HG03175 (cell line): Measurements from ENCODE around the gene SPCS1.
"Not testable (repeated sequence)": the region's sequence is repeated elsewhere in the genome, so short reads cannot be mapped to it uniquely, and the experiment has no call there.

Source experiments
- ATAC-seq: cut with Tn5 transposase; IDR thresholded peaks from one replicate; pipeline ENCODE4 v1.9.1; 2021; ENCODE audit warnings: mild to moderate bottlenecking, moderate library complexity; ENCODE audit not compliant: unreplicated experiment

Gene SPCS1

DNA sequence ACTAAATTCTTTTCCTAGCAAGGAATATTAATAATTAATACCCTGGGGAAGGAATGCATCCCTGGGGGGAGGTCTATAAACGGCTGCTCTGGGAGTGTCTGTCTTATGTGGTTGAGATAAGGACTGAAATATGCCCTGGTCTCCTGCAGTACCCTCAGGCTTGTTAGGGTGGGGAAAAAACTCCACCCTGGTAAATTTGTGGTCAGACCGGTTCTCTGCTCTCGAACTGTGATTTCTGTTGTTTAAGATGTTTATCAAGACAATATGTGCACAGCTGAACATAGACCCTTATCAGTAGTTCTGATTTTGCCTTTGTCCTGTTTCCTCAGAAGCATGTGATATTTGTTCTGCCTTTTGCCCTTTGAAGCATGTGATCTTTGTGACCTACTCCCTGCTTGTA is 22.8 kb downstream of the SPCS1 start:
- ATAC-seq = not testable (repeated sequence)

DNA sequence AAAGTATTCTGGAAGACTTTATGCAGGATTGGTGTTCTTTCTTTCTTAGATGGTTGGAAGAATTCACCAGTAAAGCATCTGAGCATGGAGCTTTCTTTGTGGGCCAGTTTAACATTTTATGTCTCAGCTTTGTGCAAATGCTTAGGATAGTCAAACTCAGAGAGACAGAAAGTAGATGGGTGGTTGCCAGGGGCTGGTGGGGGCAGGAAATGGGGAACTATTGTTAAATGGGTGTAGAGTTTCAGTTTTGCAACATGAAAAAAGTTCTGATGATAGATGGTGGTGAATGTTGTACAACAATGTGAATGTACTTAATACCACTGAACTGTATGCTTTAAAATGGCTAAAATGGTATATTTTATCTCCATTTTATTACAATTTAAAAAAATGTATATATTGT is 24.8 kb downstream of the SPCS1 start:
- no peak for ATAC-seq

DNA sequence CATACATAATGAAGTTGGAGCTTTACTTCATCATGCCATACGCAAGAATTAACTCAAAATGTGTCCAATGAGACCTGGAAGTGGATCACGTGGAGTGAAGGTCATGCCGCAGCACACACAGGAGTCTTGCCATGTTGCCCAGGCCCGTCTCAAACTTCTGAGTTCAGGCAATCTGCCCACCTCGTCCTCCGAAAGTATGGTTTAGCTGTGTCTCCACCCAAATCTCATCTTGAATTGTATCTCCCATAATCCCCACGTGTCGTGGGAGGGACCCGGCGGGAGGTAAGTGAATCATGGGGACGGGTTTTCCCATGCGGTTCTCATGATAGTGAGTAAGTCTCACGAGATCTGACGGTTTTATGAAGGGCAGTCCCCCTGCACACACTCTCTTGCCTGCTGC is 25.7 kb downstream of the SPCS1 start:
- ATAC-seq = no peak

DNA sequence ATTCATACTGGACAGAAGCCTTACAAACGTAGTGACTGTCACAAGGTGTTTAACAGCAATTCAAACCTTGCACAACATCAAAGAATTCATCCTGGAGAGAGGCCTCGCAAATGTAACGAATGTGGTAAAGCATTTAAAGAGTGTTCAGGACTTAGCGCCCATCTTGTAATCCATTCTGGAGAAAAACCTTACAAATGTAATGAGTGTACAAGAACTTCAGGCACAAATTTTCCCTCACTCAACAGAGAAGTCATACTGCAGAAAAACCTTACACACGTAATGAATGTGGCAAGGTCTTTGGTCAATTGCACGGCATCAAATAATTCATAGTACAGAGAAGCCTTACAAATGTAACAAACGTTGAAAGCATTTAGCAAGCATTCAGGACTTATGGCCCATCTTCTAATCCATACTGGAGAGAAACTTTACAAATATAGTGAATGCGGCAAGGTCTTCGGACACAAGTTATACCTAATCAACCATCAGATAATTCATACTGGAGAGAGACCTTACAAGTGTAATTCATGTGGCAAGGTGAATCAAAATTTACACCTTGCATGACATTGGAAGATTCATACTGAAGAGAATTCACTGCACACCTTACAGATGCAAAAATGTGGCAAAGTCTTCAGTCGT is 27.5 kb downstream of the SPCS1 start:
- no peak for ATAC-seq

DNA sequence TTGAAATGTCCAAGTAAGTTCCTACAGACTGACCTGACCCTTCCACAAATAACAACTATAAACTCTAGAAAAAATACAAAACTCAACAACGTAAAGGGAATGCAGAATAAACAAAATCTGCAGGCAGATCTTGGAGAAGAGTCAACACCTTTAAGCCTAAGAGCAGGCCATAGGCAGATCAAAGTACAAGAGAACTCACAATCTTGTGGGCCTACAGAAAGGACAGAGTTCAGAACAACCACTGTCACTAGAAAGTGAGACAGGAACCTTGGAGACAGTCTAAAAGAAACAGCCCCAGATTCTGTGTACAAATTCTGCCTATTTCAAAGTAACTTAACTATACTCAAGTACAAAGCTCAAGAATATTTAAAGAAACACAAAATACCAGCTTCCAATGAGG is 33.8 kb downstream of the SPCS1 start:
- ATAC-seq = no peak

GRCh38 chr3:52742418-52743041 is 36.6 kb downstream of the SPCS1 start:
- no peak for ATAC-seq

DNA sequence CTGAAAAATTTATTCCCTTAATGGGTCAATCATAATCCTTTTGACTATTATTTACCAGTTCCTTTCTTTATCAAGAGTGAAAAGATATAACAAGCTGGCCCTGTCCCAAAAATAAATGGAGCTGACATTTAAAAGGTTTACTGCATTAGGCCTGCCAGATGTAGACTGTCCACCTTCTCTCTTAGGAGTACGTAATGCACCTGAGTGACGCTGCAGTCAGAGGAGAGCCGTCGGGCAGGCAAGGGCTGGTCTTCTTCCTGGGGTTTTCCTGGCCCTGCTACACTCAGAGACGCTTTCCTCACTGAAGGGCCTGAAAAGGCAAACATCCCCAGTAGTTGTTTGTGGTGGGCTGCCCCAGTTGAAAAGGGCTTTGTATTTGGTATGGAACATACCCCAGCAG is 37.2 kb downstream of the SPCS1 start:
- ATAC-seq = no peak

DNA sequence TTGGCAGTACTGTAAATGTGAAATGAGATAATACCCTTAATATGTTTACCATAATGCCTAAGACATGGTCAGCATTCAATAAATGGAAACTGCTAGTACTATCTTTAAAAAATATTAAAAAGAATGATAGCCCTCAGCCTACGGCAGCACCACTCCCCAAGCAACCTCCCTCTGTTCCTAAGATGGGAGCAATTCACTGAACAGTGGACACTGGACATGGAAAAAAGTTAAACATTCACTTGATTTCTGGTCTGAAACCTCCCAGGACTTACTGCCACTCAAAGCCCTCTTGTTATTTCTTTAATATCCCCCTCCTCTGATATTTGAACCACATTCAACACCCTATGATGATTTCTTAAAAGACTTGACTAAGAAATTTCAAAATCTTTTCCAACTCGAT is 37.8 kb downstream of the SPCS1 start:
- no peak for ATAC-seq

DNA sequence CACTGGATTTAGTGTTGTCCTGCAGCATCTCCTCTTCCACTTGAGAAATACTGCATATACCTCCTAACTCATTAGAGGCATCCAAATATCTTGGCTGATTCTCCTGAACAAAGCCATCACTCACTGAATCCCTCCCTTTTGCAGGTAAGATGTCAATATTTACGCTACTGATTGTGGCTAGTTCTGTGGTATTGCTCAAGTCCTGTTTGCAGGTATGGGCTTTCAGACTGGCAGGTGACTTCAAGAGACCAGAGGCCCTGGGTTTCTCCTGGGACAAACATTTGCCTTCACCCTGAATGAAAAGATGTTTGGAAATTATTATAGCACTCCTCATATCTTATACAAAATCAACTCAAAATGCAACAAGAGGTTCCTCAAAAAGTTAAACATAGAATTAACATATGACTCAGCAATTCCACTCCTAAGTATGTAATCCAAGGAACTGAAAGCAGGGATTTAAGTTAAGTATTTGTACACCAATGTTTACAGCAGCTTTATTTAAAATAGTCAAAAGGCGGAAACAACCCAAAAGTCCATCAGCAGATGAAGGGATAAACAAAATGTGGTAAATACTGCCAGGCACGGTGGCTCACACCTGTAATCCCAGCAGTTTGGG is 46.2 kb downstream of the SPCS1 start:
- ATAC-seq = no peak

DNA sequence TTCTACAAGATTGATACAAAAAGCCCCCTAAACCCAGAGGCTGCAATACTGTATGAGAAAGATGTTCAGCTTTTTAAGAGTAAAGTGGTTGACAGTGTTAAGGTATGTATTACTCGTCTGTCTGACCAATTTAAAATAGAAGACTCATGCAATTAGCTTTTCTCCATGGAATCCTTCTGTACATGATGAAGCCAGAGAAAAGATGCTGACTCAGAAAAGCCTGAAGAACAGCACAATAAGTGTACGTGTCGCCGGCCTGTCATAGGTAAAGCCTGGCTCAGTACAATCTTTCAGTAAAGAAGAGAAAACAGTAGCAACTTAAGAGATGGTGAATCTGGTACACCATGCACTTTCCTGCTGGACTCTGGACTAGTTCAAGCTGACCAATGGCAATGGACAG is 48.5 kb downstream of the SPCS1 start:
- ATAC-seq = no peak

DNA sequence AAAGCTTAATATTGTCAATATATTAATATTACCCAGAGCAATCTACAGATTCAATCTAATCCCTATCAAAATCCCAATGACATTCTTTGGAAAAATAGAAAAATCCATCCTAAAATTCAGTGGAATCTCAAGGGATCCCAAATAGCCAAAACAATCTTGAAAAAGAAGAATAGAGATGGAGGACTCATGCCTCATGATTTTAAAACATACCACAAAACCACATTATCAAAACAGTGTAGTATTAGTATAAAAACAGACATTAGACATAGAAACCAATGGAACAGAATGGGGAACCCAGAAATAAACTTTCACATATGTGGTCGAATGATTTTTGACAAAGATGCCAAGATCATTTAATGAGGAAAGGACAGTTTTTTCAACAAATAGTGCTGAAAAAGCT is 50.2 kb downstream of the SPCS1 start:
- no peak for ATAC-seq
